HG03039 (cell line): ENCODE measurements around the gene ZBTB16.

Experiments
- ATAC-seq: cut with Tn5 transposase; IDR thresholded peaks from one replicate; pipeline ENCODE4 v1.9.1; 2021; ENCODE audit warnings: mild to moderate bottlenecking, moderate library complexity; ENCODE audit not compliant: unreplicated experiment

Gene ZBTB16

GRCh38 chr11:114059278-114059983, at the start of gene ZBTB16:
Gene ZBTB16 (plus strand): TSS chr11:114059711. CDS start chr11:114063301, 3,590 bp downstream.
- ATAC-seq = no peak

- no peak for ATAC-seq
Measured at GRCh38 chr11:114010931-114011330, 48.6 kb upstream of the ZBTB16 start.

GRCh38 chr11:114011443-114011842, 48.1 kb upstream of the ZBTB16 start:
- ATAC-seq = no peak

- no peak for ATAC-seq
Measured at GRCh38 chr11:114015117-114015516, 44.4 kb upstream of the ZBTB16 start.

- no peak for ATAC-seq
Measured at GRCh38 chr11:114016986-114017385, 42.5 kb upstream of the ZBTB16 start.

- ATAC-seq = no peak
Measured at GRCh38 chr11:114017723-114018122, 41.8 kb upstream of the ZBTB16 start.

GRCh38 chr11:114019046-114019445, 40.5 kb upstream of the ZBTB16 start:
- no peak for ATAC-seq

GRCh38 chr11:114019574-114019973, 39.9 kb upstream of the ZBTB16 start:
- ATAC-seq = no peak

GRCh38 chr11:114025329-114025907, 34.1 kb upstream of the ZBTB16 start:
- ATAC-seq = no peak

GRCh38 chr11:114026355-114026754, 33.2 kb upstream of the ZBTB16 start:
- no peak for ATAC-seq

- no peak for ATAC-seq
Measured at GRCh38 chr11:114027391-114027790, 32.1 kb upstream of the ZBTB16 start.

- no peak for ATAC-seq
Measured at GRCh38 chr11:114027926-114028325, 31.6 kb upstream of the ZBTB16 start.

- ATAC-seq = no peak
Measured at GRCh38 chr11:114031246-114031966, 28.1 kb upstream of the ZBTB16 start.

- no peak for ATAC-seq
Measured at GRCh38 chr11:114031967-114032320, 27.6 kb upstream of the ZBTB16 start.

GRCh38 chr11:114033066-114033465, 26.4 kb upstream of the ZBTB16 start:
- no peak for ATAC-seq

- no peak for ATAC-seq
Measured at GRCh38 chr11:114033572-114033971, 25.9 kb upstream of the ZBTB16 start.

- no peak for ATAC-seq
Measured at GRCh38 chr11:114034956-114035355, 24.6 kb upstream of the ZBTB16 start.

- no peak for ATAC-seq
Measured at GRCh38 chr11:114036147-114036811, 23.2 kb upstream of the ZBTB16 start.

GRCh38 chr11:114036958-114037357, 22.6 kb upstream of the ZBTB16 start:
- ATAC-seq = no peak

GRCh38 chr11:114039551-114039950, 20.0 kb upstream of the ZBTB16 start:
- no peak for ATAC-seq

GRCh38 chr11:114040706-114041211, 18.8 kb upstream of the ZBTB16 start:
- no peak for ATAC-seq
